Measurements from ENCODE around the gene RBBP5. TPM values are rescaled to one million over a fixed set of nuclear protein-coding genes. Genes with fewer than 3 reads are reported as not detected.

Gene RBBP5
- total RNA-seq, 4 donors from 2014 or later, result 14.4 to 25.1 (median 21.2) TPM

GRCh38 chr1:205098242-205098641, 23.5 kb downstream of the RBBP5 start:
- no peak overlapping the region for H3K4me3 ChIP-seq
- peaks cover 14 to 96% of the 10 kb centered on the region in 2 donors for H3K36me3 ChIP-seq
- no peak for ATAC-seq
- H3K4me1 ChIP-seq, result no peaks in the 10 kb centered on the region
- H3K27ac ChIP-seq, result no peak overlapping the region
- in situ Hi-C loops (cut with MboI; ENCODE audit: low sequenced_read_pairs in 4 of 4) (no loop called here), intact Hi-C loops (cut with DNase I; ENCODE audit: low total_unique reads) (no loop called here)
- no peak for DNase-seq
- no peaks in the 10 kb centered on the region for H3K9me3 ChIP-seq
- TF ChIP-seq, protein P1, sequence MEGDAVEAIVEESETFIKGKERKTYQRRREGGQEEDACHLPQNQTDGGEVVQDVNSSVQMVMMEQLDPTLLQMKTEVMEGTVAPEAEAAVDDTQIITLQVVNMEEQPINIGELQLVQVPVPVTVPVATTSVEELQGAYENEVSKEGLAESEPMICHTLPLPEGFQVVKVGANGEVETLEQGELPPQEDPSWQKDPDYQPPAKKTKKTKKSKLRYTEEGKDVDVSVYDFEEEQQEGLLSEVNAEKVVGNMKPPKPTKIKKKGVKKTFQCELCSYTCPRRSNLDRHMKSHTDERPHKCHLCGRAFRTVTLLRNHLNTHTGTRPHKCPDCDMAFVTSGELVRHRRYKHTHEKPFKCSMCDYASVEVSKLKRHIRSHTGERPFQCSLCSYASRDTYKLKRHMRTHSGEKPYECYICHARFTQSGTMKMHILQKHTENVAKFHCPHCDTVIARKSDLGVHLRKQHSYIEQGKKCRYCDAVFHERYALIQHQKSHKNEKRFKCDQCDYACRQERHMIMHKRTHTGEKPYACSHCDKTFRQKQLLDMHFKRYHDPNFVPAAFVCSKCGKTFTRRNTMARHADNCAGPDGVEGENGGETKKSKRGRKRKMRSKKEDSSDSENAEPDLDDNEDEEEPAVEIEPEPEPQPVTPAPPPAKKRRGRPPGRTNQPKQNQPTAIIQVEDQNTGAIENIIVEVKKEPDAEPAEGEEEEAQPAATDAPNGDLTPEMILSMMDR (IDR thresholded peaks at IDR 0.05 in 4 of 5, conservative IDR thresholded peaks at IDR 0.05 in 1 of 5), result no peak
- TF ChIP-seq POLR2A (IDR thresholded peaks at IDR 0.05), result no peak
- no peaks in the 10 kb centered on the region for H3K27me3 ChIP-seq

- H3K27me3 ChIP-seq, result no peaks in the 10 kb centered on the region
- no peak overlapping the region for H3K4me3 ChIP-seq
- H3K4me1 ChIP-seq, result peaks cover 13 to 14% of the 10 kb centered on the region in 2 donors
- no peak for DNase-seq
- no peak overlapping the region for H3K27ac ChIP-seq
- TF ChIP-seq POLR2A (IDR thresholded peaks at IDR 0.05), result no peak
- TF ChIP-seq, protein P1 (IDR thresholded peaks at IDR 0.05 in 4 of 5, conservative IDR thresholded peaks at IDR 0.05 in 1 of 5), result no peak
- no peaks in the 10 kb centered on the region for H3K9me3 ChIP-seq
- intact Hi-C loops (cut with DNase I; ENCODE audit: low total_unique reads) (no loop called here), in situ Hi-C loops (cut with MboI; ENCODE audit: low sequenced_read_pairs in 4 of 4) (no loop called here)
- H3K36me3 ChIP-seq, result peaks cover 14 to 74% of the 10 kb centered on the region in 2 donors
- no peak for ATAC-seq
These were observed 26.4 kb downstream of the RBBP5 start for GRCh38 chr1:205095422-205095821.

- DNase-seq (peak; percentile 70 to 86), ATAC-seq (peak; percentile 100)
- Histone ChIP-seq H3K4me3 (peak overlapping the region in 1 of 4 donors; percentile 15), H3K36me3 (peaks cover 6 to 59% of the 10 kb centered on the region in 2 donors), H3K9me3 (no peaks in the 10 kb centered on the region), H3K27ac (peak overlapping the region; percentile 88 to 93 (median 88)), H3K4me1 (peaks cover 13 to 18% of the 10 kb centered on the region in 2 donors), H3K27me3 (no peaks in the 10 kb centered on the region)
- in situ Hi-C loops (cut with MboI; ENCODE audit: low sequenced_read_pairs in 4 of 4) (no loop called here), intact Hi-C loops (cut with DNase I; ENCODE audit: low total_unique reads) (loop anchor here (2.0 kb wide), 1 partner anchor 32 kb away; no protein-coding TSS in a partner anchor)
- TF ChIP-seq POLR2A (IDR thresholded peaks at IDR 0.05), result peak in 1 of 2 donors; percentile 14
- TF ChIP-seq, protein P1 (IDR thresholded peaks at IDR 0.05 in 4 of 5, conservative IDR thresholded peaks at IDR 0.05 in 1 of 5), result no peak
These were observed 30.6 kb downstream of the RBBP5 start for GRCh38 chr1:205091043-205091740.

- TF ChIP-seq POLR2A (IDR thresholded peaks at IDR 0.05), result no peak
- TF ChIP-seq, protein P1 (IDR thresholded peaks at IDR 0.05 in 4 of 5, conservative IDR thresholded peaks at IDR 0.05 in 1 of 5), result no peak
- Histone ChIP-seq H3K4me3 (no peak overlapping the region), H3K4me1 (peaks cover 13 to 18% of the 10 kb centered on the region in 2 donors), H3K27me3 (no peaks in the 10 kb centered on the region), H3K27ac (no peak overlapping the region), H3K36me3 (peaks cover 0 to 36% of the 10 kb centered on the region in 2 donors), H3K9me3 (no peaks in the 10 kb centered on the region)
- DNase-seq (no peak), ATAC-seq (no peak)
- in situ Hi-C loops (cut with MboI; ENCODE audit: low sequenced_read_pairs in 4 of 4), result no loop called here
- intact Hi-C loops (cut with DNase I; ENCODE audit: low total_unique reads), result no loop called here
These were observed 33.4 kb downstream of the RBBP5 start for GRCh38 chr1:205088341-205088740.

Data from gastrocnemius medialis (tissue), 4 donors.